ENCODE data around the gene ADGRD1.

Gene ADGRD1

DNA sequence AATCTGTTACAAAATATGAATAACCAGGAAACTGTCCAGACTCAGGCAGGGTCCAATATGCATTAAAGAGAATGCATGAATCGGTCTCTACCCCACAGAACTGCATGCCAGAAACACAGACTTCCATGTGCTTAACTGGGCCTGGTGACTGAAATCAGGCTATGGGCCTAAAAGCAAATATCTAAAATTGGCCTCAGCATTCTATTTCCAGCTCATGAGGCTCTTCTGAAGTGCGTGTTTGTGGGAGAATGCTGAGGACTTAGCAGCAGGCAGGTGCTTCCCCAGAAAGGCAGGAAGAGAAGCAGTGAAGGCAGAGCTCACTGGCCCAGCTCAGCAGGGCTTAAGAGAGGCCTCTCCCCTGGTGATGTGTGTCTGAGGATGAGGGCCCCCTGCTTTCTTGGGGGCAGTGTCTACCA lies 48.5 kb downstream of the ADGRD1 start:
- TF ChIP-seq, protein P1, sequence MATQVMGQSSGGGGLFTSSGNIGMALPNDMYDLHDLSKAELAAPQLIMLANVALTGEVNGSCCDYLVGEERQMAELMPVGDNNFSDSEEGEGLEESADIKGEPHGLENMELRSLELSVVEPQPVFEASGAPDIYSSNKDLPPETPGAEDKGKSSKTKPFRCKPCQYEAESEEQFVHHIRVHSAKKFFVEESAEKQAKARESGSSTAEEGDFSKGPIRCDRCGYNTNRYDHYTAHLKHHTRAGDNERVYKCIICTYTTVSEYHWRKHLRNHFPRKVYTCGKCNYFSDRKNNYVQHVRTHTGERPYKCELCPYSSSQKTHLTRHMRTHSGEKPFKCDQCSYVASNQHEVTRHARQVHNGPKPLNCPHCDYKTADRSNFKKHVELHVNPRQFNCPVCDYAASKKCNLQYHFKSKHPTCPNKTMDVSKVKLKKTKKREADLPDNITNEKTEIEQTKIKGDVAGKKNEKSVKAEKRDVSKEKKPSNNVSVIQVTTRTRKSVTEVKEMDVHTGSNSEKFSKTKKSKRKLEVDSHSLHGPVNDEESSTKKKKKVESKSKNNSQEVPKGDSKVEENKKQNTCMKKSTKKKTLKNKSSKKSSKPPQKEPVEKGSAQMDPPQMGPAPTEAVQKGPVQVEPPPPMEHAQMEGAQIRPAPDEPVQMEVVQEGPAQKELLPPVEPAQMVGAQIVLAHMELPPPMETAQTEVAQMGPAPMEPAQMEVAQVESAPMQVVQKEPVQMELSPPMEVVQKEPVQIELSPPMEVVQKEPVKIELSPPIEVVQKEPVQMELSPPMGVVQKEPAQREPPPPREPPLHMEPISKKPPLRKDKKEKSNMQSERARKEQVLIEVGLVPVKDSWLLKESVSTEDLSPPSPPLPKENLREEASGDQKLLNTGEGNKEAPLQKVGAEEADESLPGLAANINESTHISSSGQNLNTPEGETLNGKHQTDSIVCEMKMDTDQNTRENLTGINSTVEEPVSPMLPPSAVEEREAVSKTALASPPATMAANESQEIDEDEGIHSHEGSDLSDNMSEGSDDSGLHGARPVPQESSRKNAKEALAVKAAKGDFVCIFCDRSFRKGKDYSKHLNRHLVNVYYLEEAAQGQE (IDR thresholded peaks at IDR 0.05; ENCODE audit: insufficient replicate concordance, low read depth): no peak
- TF ChIP-seq CTCF (IDR thresholded peaks at IDR 0.05; ENCODE audit: insufficient read depth, low read length): no peak
- no peak for TF ChIP-seq POLR2AphosphoS5 (IDR thresholded peaks at IDR 0.05; ENCODE audit: low read depth)
- TF ChIP-seq GABPA (IDR thresholded peaks at IDR 0.05; ENCODE audit: low read depth): no peak
- no peak for TF ChIP-seq SPI1 (IDR thresholded peaks at IDR 0.05; ENCODE audit: borderline replicate concordance, low read depth)
- Histone ChIP-seq H3K27ac (replicated peaks) (no peak overlapping the region), H3K27me3 (ENCODE audit: insufficient read depth, poor library complexity, severe bottlenecking) (no peaks in the 10 kb centered on the region), H3K4me3 (replicated peaks; ENCODE audit: insufficient read depth, low read length) (no peak overlapping the region)
- no peak for DNase-seq (ENCODE audit: low read depth in 1 of 2, low spot score in 1 of 2)

DNA sequence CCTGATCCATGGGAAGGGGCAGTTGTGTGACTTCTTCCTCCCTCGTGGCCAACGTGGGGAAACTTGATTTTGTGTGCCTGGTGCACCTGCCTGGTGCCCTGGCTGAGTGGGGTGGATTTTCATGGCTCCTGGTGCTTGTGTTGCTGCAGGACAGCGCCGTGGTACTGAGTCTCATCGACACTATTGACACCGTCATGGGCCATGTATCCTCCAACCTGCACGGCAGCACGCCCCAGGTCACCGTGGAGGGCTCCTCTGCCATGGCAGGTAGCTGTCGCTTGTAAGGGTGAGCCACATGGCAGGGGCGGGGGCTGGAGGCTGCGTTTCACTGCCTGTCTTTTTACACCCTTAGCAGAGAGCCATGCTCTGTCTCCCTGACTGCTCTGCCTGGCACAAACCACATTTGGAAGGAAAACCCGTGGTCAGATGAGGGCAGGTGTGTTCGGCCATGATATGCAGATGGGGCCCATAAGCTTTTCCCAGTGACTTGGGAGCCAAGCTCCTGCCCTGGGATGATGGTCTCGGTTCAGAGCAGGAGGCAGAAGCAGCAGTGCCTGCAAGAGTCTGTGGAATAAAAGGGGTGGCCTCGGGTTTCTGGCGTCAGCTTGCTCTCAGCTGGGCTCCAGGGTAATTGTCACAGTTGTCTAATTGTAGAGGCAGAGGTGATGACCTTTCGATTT lies 49.5 kb downstream of the ADGRD1 start:
- H3K27ac ChIP-seq (replicated peaks): no peak overlapping the region
- DNase-seq (ENCODE audit: low read depth in 1 of 2, low spot score in 1 of 2): no peak
- no peaks in the 10 kb centered on the region for H3K27me3 ChIP-seq (ENCODE audit: insufficient read depth, poor library complexity, severe bottlenecking)
- TF ChIP-seq GABPA (IDR thresholded peaks at IDR 0.05; ENCODE audit: low read depth) (no peak), SPI1 (IDR thresholded peaks at IDR 0.05; ENCODE audit: borderline replicate concordance, low read depth) (no peak)
- TF ChIP-seq, protein P1 (IDR thresholded peaks at IDR 0.05; ENCODE audit: insufficient replicate concordance, low read depth): no peak
- no peak overlapping the region for H3K4me3 ChIP-seq (replicated peaks; ENCODE audit: insufficient read depth, low read length)

DNA sequence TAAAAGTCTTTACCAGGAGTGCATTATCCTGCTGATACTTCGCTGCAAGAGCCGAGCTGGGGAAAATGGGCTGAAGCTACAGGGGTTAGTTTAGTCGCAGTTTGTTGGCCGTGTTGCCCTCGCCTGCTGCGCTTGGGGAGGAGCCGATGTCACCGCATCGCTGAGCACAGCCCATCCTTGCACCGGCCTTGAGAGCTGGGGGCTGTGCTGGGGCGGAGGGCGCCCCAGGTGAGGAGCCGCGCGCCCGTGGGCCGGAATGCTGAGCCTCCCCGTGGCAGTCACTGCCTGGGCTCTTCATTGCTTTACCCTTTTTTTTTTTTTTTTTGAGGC lies 50.0 kb downstream of the ADGRD1 start:
- no peak for DNase-seq (ENCODE audit: low read depth in 1 of 2, low spot score in 1 of 2)
- H3K27ac ChIP-seq (replicated peaks): no peak overlapping the region
- TF ChIP-seq GABPA (IDR thresholded peaks at IDR 0.05; ENCODE audit: low read depth): no peak
- TF ChIP-seq POLR2AphosphoS5 (IDR thresholded peaks at IDR 0.05; ENCODE audit: low read depth): no peak
- H3K27me3 ChIP-seq (ENCODE audit: insufficient read depth, poor library complexity, severe bottlenecking): no peaks in the 10 kb centered on the region
- no peak overlapping the region for H3K4me3 ChIP-seq (replicated peaks; ENCODE audit: insufficient read depth, low read length)

- H3K4me3 ChIP-seq (replicated peaks; ENCODE audit: insufficient read depth, low read length): no peak overlapping the region
- H3K27ac ChIP-seq (replicated peaks): no peak overlapping the region
- no peaks in the 10 kb centered on the region for H3K27me3 ChIP-seq (ENCODE audit: insufficient read depth, poor library complexity, severe bottlenecking)
- no peak for DNase-seq (ENCODE audit: low read depth in 1 of 2, low spot score in 1 of 2)
- TF ChIP-seq SPI1 (IDR thresholded peaks at IDR 0.05; ENCODE audit: borderline replicate concordance, low read depth) (no peak), POLR2AphosphoS5 (IDR thresholded peaks at IDR 0.05; ENCODE audit: low read depth) (no peak), CTCF (IDR thresholded peaks at IDR 0.05; ENCODE audit: insufficient read depth, low read length) (no peak)
These were observed 50.5 kb downstream of the ADGRD1 start for GRCh38 chr12:131004166-131004565.
